Upper lobe of left lung (tissue), 4 donors: ENCODE results near the gene AMZ1.

Source experiments
- POLR2A ChIP-seq, 4 donors: fragments of 450-650 bp; IDR thresholded peaks; one replicate each; pipeline ENCODE4 v1.5.1; 2016 to 2017; ENCODE audit warnings: antibody characterized with exemption in 4 of 4, mild to moderate bottlenecking in 2 of 4
- TF ChIP-seq, protein P1 (sequence below), 6 experiments: fragments of 450-650 bp in 4 of 6; fragments of 200-600 bp in 2 of 6; sonication (generic) in 2 of 6; IDR thresholded peaks; one replicate each; pipeline ENCODE4 v1.5.1; 2016 to 2019; ENCODE audit warnings: antibody characterized with exemption in 6 of 6

DNA sequence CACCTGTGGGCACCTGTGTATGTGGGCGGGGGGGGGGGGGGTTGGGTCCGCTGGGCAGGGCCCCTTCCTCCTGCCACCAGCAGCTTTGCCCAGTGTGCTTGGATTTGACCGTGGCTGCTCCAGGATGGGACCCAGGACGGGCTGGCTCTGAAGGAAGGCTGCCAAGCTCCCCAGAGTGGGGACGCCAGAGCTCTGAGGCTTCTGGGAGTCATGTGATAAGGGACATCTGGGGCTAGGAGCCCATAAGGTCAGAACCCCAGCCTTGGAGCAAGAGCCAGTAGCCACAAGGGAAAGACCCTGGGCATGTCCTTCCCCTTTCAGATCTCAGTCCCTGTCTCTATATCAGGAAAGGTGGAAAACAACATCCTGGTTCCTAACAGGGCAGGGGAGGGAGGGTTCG, 21.8 kb upstream of the AMZ1 start:
- TF ChIP-seq POLR2A (IDR thresholded peaks at IDR 0.05), result no peak
- TF ChIP-seq, protein P1, sequence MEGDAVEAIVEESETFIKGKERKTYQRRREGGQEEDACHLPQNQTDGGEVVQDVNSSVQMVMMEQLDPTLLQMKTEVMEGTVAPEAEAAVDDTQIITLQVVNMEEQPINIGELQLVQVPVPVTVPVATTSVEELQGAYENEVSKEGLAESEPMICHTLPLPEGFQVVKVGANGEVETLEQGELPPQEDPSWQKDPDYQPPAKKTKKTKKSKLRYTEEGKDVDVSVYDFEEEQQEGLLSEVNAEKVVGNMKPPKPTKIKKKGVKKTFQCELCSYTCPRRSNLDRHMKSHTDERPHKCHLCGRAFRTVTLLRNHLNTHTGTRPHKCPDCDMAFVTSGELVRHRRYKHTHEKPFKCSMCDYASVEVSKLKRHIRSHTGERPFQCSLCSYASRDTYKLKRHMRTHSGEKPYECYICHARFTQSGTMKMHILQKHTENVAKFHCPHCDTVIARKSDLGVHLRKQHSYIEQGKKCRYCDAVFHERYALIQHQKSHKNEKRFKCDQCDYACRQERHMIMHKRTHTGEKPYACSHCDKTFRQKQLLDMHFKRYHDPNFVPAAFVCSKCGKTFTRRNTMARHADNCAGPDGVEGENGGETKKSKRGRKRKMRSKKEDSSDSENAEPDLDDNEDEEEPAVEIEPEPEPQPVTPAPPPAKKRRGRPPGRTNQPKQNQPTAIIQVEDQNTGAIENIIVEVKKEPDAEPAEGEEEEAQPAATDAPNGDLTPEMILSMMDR (IDR thresholded peaks at IDR 0.05), result no peak
